ENCODE data around the gene ZNF90.
"Not testable (repeated sequence)": the region's sequence is repeated elsewhere in the genome, so short reads cannot be mapped to it uniquely, and the experiment has no call there.

GRCh38 chr19:20045742-20046141 is 32.1 kb upstream of the ZNF90 start:
- TF ChIP-seq RAD21 (IDR thresholded peaks at IDR 0.05; ENCODE audit: low read length); POLR2A (IDR thresholded peaks at IDR 0.05; ENCODE audit: low read depth, low read length); MXI1 (IDR thresholded peaks at IDR 0.05; ENCODE audit: borderline replicate concordance, low read depth, low read length): not testable (repeated sequence)
